HepG2 (cell line): Measurements from ENCODE around the gene ZNF556. TPM values are rescaled to one million over a fixed set of nuclear protein-coding genes. Genes with fewer than 3 reads are reported as not detected.

ENCODE experiments used
- CREM ChIP-seq, 2 experiments: sonication (generic) in 1 of 2; formaldehyde crosslinking in 1 of 2; IDR thresholded peaks; 2 replicates each; pipeline versions ENCODE4 v1.4.0 to v1.6.1; 2016 to 2020; ENCODE audit warnings: antibody characterized with exemption in 1 of 2, mild to moderate bottlenecking in 1 of 2, missing genetic modification reagents in 1 of 2
- EHMT2 ChIP-seq: fragments of 200-600 bp; sonication (generic); IDR thresholded peaks from 2 replicates; pipeline ENCODE4 v1.7.0; 2017; ENCODE audit warnings: antibody characterized with exemption, low read depth, low read length, borderline replicate concordance
- ESRRA ChIP-seq: sonication (generic); formaldehyde crosslinking; IDR thresholded peaks from 2 replicates; pipeline ENCODE4 v1.5.1; 2020; ENCODE audit warnings: mild to moderate bottlenecking, low read depth, missing genetic modification reagents
- FOXP4 ChIP-seq: sonication (generic); formaldehyde crosslinking; IDR thresholded peaks from 2 replicates; pipeline ENCODE4 v1.4.0; 2020; ENCODE audit warnings: missing genetic modification reagents
- HDAC1 ChIP-seq: sonication (generic); formaldehyde crosslinking; IDR thresholded peaks from 2 replicates; pipeline ENCODE4 v1.5.1; 2020; ENCODE audit warnings: mild to moderate bottlenecking, missing genetic modification reagents
- IKZF4 ChIP-seq: sonication (generic); formaldehyde crosslinking; IDR thresholded peaks from 2 replicates; pipeline ENCODE4 v1.5.1; 2020; ENCODE audit warnings: borderline replicate concordance, mild to moderate bottlenecking, low read depth, missing genetic modification reagents; ENCODE audit errors: not compliant biosample characterization
- NFYB ChIP-seq: sonication (generic); formaldehyde crosslinking; IDR thresholded peaks from 2 replicates; pipeline ENCODE4 v1.4.0; 2020; ENCODE audit warnings: missing genetic modification reagents
- REPIN1 ChIP-seq: sonication (generic); formaldehyde crosslinking; IDR thresholded peaks from 2 replicates; pipeline ENCODE4 v1.8.0; 2022; ENCODE audit warnings: missing genetic modification reagents, low read depth, mild to moderate bottlenecking, borderline replicate concordance
- RFX1 ChIP-seq: fragments of 450-650 bp; IDR thresholded peaks from 2 replicates; pipeline ENCODE4 v1.6.1; 2017
- TAF15 ChIP-seq: fragments of 200-400 bp; formaldehyde crosslinking; IDR thresholded peaks from one replicate; pipeline ENCODE4 v1.6.1; 2018; ENCODE audit warnings: mild to moderate bottlenecking, low read depth, low read length; ENCODE audit not compliant: poor library complexity, severe bottlenecking
- THAP7 ChIP-seq: sonication (generic); formaldehyde crosslinking; IDR thresholded peaks from 2 replicates; pipeline ENCODE4 v1.8.1; 2023; ENCODE audit warnings: mild to moderate bottlenecking, missing genetic modification reagents
- TP53 ChIP-seq: sonication (generic); formaldehyde crosslinking; conservative IDR thresholded peaks from 2 replicates; pipeline ENCODE4 v1.4.0; 2020; ENCODE audit warnings: missing genetic modification reagents
- ZEB1 ChIP-seq: IDR thresholded peaks from 2 replicates; pipeline ENCODE4 v1.6.1; 2012; ENCODE audit warnings: mild to moderate bottlenecking, low read depth, inconsistent platforms; ENCODE audit not compliant: insufficient replicate concordance
- ZFP82 ChIP-seq: sonication (generic); formaldehyde crosslinking; IDR thresholded peaks from 2 replicates; pipeline ENCODE4 v1.5.1; 2020; ENCODE audit warnings: mild to moderate bottlenecking, missing genetic modification reagents, borderline replicate concordance
- ZFP90 ChIP-seq: sonication (generic); formaldehyde crosslinking; IDR thresholded peaks from 2 replicates; pipeline ENCODE4 v1.8.0; 2022; ENCODE audit warnings: missing genetic modification reagents, mild to moderate bottlenecking, inconsistent platforms, borderline replicate concordance
- ZMYM3 ChIP-seq: sonication (generic); formaldehyde crosslinking; IDR thresholded peaks from 2 replicates; pipeline ENCODE4 v1.5.1; 2020; ENCODE audit warnings: mild to moderate bottlenecking, missing genetic modification reagents
- ZNF253 ChIP-seq: sonication (generic); formaldehyde crosslinking; IDR thresholded peaks from 2 replicates; pipeline ENCODE4 v1.8.0; 2022; ENCODE audit warnings: mild to moderate bottlenecking, missing genetic modification reagents, borderline replicate concordance
- ZNF276 ChIP-seq: sonication (generic); formaldehyde crosslinking; IDR thresholded peaks from 2 replicates; pipeline ENCODE4 v1.4.0; 2020; ENCODE audit warnings: mild to moderate bottlenecking, low read depth, missing genetic modification reagents
- ZNF451 ChIP-seq: sonication (generic); formaldehyde crosslinking; IDR thresholded peaks from 2 replicates; pipeline ENCODE4 v1.5.0; 2020; ENCODE audit warnings: mild to moderate bottlenecking, missing genetic modification reagents
- ZNF549 ChIP-seq: sonication (generic); formaldehyde crosslinking; IDR thresholded peaks from 2 replicates; pipeline ENCODE4 v1.5.0; 2020; ENCODE audit warnings: missing genetic modification reagents
- ZNF580 ChIP-seq: IDR thresholded peaks from 2 replicates; pipeline ENCODE4 v1.6.1; 2016; ENCODE audit warnings: low read depth, borderline replicate concordance
- ZNF674 ChIP-seq: sonication (generic); formaldehyde crosslinking; IDR thresholded peaks from 2 replicates; pipeline ENCODE4 v1.5.0; 2020; ENCODE audit warnings: low read depth, mild to moderate bottlenecking, missing genetic modification reagents
- ZNF816 ChIP-seq: sonication (generic); formaldehyde crosslinking; IDR thresholded peaks from 2 replicates; pipeline ENCODE4 v1.8.0; 2022; ENCODE audit warnings: missing genetic modification reagents, mild to moderate bottlenecking, borderline replicate concordance
- polyA plus RNA-seq, 8 experiments: library from polyadenylated mRNA; depleted of rRNA in 3 of 8; stranded (reverse) in 7 of 8; unstranded in 1 of 8; fragments of >200 nt; fragmentation: Illumina TruSeq in 4 of 8; extraction: Trizol in 4 of 8; gene quantifications; 2 replicates each; pipeline versions ENCODE4 v1.2.1 to v1.2.3, GENCODE V29; 2011 to 2016; ENCODE audit warnings: low read depth in 4 of 8, missing spikeins in 1 of 8, mixed read lengths in 1 of 8; ENCODE audit not compliant: insufficient read depth in 1 of 8
- total RNA-seq, 5 experiments: library from RNA; depleted of rRNA; stranded (reverse); fragments of >200 nt; fragmentation: Illumina TruSeq; extraction: Trizol; gene quantifications; 2 replicates each; pipeline ENCODE4 v1.2.3, GENCODE V29; 2016; ENCODE audit warnings: low read depth in 1 of 5

The ZNF556 gene
- total and polyA plus RNA-seq, 2 of the 13 experiments (the other 11 are each of a cell fraction or from before 2014, with no cell fraction given) = 4.2 to 28.6 TPM

- no peak for TF ChIP-seq ZFP82 (CRISPR knock-in tag)
- peak; percentile 77 for TF ChIP-seq RFX1
- no peak for TF ChIP-seq ZNF276 (CRISPR knock-in tag)
- no peak for TF ChIP-seq ZNF674 (CRISPR knock-in tag)
- no peak for TF ChIP-seq ESRRA (CRISPR knock-in tag)
- TF ChIP-seq FOXP4 (CRISPR knock-in tag) = no peak
- TF ChIP-seq NFYB (CRISPR knock-in tag) = peak; percentile 96
- peak; percentile 88; the same call in 1 of the 2 replicates for TF ChIP-seq ZNF451 (CRISPR knock-in tag)
- no peak for TF ChIP-seq ZFP90
- TF ChIP-seq ZNF253 (CRISPR knock-in tag) = peak; percentile 41; the same call in 1 of the 2 replicates
- TF ChIP-seq IKZF4 (CRISPR knock-in tag) = peak; percentile 60
- TF ChIP-seq TP53 (CRISPR knock-in tag) = no peak
- peak; percentile 67; the same call in 1 of the 2 replicates for TF ChIP-seq CREM (IDR thresholded peaks at IDR 0.05)
- no peak for TF ChIP-seq CREM (CRISPR knock-in tag; IDR thresholded peaks at IDR 0.05)
- TF ChIP-seq EHMT2 = no peak
- TF ChIP-seq ZNF816 = no peak
- peak; percentile 60; the same call in 1 of the 2 replicates for TF ChIP-seq REPIN1 (CRISPR knock-in tag)
- TF ChIP-seq THAP7 = no peak
- TF ChIP-seq ZNF580 (CRISPR knock-in tag) = peak; percentile 19; the same call in 1 of the 2 replicates
- no peak for TF ChIP-seq ZMYM3 (CRISPR knock-in tag)
- no peak for TF ChIP-seq ZEB1
- no peak for TF ChIP-seq ZNF549 (CRISPR knock-in tag)
- TF ChIP-seq HDAC1 (CRISPR knock-in tag) = peak; percentile 82
- no peak for TF ChIP-seq TAF15
Observed at GRCh38 chr19:2900296-2901252, 33.4 kb downstream of the ZNF556 start, which contains the start of gene ZNF57 (continued).
